COLO668 (cell line): ENCODE results near the gene VSIG10.
"Not testable (repeated sequence)": the region's sequence is repeated elsewhere in the genome, so short reads cannot be mapped to it uniquely, and the experiment has no call there.

Experiments used
- DNase-seq: peaks from one replicate; lab custom pipeline; 2025; ENCODE audit not compliant: unreplicated experiment; lab: John Stamatoyannopoulos, UW

VSIG10 gene

GRCh38 chr12:118103601-118104382 lies at the start of gene VSIG10:
VSIG10 (minus strand) TSS chr12:118104011; CDS start chr12:118103671, 340 bp downstream.
- peak; percentile 84 for DNase-seq

GRCh38 chr12:118151755-118152154 lies 47.9 kb upstream of the VSIG10 start:
- DNase-seq, result no peak

DNA sequence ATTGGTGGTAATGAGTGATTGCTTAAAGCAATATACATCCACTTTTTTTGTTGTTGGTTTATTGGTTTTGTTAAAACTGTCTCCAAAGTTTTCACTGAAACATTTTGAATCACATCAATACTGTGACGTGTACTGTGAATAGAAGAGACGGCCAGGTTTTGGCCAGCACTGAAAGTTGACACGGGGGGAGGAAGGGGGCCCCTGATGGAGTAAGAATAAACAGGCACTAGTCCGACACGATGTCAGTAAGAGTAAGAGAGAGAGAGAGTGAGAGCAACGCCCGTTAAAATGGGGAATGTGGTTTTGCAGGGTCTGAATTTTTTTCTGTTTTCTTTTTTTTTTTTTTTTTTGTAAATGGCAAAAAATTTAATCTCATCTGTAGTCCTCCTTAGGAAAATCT lies 46.8 kb upstream of the VSIG10 start:
- DNase-seq, result no peak

DNA sequence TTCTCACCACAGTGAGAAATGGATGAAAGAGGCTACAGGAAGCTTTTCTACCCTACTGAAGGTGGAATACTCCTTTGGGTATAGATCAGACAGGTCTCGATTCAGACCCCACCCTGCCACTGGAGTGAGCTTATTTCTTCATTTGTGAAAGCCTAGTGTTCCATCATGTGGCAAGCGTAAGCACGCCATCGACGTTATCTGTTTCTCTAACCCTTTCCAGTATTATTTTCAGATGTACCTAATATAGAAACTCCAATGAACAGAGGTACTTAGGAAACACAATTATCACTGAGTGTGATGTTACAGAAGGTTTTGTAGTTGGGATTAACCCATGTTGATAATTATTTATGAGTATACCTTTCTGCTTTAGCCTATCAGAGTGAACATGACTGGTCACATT lies 44.5 kb upstream of the VSIG10 start:
- DNase-seq, result no peak

- no peak for DNase-seq
Measured at GRCh38 chr12:118145798-118146156, 42.0 kb upstream of the VSIG10 start.

DNA sequence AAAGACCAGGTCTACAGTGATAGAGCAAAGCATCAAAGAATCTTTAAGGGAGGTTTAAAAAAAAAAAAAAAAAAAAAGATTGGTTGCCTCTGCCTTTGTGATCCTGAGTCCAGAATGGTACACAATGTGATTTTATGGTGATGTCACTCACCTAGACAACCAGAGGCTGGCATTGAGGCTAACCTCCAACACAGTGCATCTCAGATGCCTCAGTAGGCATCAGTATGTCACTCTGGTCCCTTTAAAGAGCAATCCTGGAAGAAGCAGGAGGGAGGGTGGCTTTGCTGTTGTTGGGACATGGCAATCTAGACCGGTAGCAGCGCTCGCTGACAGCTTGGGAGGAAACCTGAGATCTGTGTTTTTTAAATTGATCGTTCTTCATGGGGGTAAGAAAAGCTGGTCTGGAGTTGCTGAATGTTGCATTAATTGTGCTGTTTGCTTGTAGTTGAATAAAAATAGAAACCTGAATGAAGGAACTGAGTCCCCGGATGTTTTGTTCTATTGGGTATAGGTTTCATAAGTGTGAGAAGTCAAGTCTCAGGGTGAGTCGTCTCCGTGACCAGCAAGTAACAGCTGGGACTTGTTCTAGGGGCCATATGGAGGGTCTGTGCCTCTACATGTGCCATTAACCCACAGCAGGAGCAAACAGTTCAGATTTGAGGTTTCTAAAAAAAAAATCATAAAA lies 41.4 kb upstream of the VSIG10 start:
- DNase-seq, result no peak

GRCh38 chr12:118144499-118144898 lies 40.7 kb upstream of the VSIG10 start:
- DNase-seq, result no peak

DNA sequence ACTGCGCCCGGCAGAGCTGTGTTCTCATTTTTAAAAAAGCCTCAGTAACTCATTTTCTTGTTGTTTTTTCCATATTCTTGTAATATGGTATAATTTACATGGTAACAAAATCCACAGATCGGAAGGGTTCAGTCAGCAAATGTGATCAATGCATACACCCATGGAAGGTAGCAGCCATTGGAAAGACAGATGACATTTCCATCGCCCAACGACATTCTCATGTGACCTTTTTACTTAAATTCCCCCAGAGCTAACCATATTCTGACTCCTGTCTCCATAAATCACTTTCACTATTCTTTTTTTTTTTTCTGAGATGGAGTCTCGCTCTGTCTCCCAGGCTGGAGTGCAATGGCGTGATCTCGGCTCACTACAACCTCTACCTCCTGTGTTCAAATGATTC lies 37.0 kb upstream of the VSIG10 start:
- no peak for DNase-seq

DNA sequence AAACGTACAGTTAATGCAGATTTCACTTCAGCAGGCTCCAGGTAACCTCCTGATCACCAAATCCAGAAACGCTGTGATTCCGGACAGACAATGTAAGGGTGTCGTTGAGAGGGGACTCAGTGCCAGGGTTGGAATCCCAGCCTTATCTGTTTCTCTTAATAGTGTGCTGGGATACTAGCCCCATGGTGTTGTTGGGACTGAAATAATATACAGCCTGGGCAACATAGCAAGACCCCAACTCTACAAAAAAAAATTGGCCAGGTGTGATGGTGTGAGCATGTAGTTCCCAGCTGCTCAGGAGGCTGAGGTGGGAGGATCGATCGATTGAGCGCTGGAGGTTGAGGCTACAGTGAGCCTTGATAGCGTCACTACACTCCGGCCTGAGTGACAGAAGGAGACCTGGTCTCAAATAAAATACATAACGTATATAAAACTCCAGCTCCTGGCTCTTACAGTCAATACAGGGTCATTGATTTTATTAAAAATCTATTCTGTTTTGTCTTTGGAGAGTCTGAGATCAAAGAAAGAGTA lies 33.4 kb upstream of the VSIG10 start:
- no peak for DNase-seq

DNA sequence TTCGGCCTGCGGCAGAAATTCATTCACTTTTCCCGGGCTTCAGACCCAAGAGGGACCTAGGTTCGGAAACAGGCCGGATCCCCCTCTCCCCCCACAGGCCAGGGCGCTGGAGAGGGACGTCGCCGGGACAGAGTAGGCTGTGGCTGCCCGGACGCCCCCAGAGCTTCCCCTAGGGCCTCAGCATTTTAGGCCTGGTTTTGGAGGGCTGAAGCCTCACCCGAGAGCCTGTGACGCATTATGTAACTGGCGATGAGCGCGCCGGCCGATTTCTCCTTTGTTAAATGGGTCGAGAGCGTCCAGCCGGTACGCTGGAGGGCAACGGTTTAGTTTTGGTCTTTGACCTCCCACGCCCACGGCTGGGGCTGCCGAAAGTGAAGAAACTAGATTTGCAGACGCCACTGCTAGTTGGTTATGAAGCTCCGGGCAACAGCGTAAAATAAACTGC lies 32.8 kb upstream of the VSIG10 start:
- peak; percentile 42 for DNase-seq

DNA sequence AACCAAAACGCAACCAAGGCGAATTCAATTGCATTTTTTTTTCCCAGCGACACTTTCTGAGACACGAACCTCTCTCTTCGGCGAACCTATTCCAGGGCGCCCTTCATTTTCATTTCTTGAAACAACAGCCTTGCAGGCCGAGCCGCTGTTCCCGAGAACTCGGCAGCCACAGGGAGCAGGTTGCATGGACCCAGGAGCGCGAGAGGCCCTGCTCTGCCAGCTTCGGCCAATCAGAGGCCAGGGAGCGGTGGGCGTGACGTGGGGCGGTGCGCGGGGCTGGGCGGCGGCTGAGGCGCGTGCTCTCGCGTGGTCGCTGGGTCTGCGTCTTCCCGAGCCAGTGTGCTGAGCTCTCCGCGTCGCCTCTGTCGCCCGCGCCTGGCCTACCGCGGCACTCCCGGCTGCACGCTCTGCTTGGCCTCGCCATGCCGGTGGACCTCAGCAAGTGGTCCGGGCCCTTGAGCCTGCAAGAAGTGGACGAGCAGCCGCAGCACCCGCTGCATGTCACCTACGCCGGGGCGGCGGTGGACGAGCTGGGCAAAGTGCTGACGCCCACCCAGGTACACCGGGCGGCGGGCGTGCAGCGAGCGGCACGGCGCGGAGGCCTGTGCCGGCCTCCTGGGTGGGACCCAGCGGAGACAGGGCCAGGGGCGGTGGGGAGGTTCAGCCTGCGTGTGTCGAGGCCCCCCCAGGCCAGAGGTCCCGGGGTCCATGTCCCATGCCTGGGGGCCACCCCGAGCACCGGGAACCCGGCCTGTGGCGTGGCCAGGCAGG lies 32.2 kb upstream of the VSIG10 start, which contains the start of gene PEBP1:
Gene PEBP1, plus strand, starts transcription at position 337 of the 771 bp plus-strand sequence. Its CDS starts 86 bp downstream, at position 423.
- DNase-seq, result peak; percentile 96

DNA sequence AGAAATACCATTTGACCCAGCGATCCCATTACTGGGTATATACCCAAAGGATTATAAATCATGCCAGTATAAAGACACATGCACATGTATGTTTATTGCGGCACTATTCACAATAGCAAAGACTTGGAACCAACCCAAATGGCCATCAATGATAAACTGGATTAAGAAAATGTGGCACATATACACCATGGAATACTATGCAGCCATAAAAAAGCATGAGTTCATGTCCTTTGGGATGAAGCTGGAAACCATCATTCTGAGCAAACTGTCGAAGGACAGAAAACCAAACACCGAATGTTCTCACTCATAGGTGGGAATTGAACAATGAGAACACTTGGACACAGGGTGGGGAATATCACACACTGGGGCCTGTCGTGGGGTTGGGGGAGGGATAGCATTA lies 25.6 kb upstream of the VSIG10 start:
- not testable (repeated sequence) for DNase-seq

- DNase-seq, result no peak
Measured at GRCh38 chr12:118127867-118128266, 24.1 kb upstream of the VSIG10 start.

DNA sequence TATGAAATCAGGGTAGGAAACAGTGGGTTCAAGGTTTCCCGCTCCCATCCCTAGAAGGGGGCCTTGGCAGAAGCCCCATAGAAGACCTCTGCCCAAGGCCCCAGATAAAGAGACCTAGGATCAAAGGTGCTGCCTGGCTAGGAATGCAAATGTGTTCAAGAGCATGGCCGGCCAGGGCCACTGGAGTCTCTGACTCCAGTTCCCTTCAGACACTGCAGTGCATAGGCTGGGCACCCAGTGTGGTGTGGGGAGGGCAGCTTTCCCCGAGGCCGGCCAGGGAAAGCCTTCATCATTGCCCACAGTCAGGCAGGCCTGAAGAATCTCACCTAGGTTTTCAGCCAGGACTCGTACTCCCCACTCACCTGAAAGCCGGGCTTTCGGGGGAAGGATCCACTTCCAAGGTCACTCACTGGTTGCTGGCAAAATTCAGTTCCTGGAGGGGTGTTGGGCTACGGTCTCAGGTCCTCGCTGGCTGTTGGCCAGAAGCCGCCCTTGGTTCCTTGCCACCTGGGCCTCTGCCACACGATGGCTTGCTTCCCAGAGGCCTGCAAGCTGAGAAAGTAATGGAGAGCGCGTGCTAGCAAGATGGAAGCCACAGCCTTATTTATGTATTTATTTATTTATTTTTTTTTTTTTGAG lies 22.4 kb upstream of the VSIG10 start:
- DNase-seq, result no peak

DNA sequence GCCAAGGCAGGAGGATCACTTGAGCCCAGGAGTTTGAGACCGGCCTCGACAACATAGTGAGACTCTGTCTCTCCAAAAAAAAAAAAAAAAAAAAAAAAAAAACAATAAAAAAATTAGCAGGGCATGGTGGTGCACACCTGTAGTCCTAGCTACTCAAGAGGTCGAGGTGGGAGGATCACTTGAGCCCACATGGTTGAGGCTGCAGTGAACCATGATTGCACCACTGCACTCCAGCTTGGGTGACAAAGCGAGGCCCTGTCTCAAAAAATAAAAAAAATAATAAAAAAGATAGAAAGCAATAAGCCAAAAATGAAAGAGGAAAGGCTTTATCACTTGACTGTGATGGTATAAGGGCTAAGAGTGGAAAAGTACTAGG lies 21.9 kb upstream of the VSIG10 start:
- no peak for DNase-seq

DNA sequence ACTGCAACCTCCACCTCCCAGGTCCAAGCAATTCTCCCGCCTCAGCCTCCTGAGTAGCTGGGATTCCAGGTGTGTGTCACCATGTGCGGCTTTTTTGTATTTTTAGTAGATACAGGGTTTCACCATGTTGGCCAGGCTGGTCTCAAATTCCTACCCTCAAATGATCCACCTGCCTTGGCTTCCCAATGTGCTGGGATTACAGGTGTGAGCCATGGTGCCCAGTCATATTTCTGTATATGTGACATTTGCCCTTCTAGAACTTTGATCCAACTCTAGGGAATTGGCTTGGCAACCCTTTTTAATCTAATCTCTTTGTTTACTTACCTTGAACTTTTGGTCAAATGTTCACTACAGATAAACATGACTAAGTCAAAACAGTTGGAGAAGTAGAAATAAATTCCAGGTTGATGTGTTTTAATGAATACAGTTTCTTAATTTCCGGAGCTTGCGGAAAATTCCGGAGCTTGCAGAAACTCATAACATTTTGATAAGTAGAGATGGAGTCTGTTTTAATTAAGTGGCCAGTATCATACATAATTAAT lies 20.6 kb upstream of the VSIG10 start:
- no peak for DNase-seq

DNA sequence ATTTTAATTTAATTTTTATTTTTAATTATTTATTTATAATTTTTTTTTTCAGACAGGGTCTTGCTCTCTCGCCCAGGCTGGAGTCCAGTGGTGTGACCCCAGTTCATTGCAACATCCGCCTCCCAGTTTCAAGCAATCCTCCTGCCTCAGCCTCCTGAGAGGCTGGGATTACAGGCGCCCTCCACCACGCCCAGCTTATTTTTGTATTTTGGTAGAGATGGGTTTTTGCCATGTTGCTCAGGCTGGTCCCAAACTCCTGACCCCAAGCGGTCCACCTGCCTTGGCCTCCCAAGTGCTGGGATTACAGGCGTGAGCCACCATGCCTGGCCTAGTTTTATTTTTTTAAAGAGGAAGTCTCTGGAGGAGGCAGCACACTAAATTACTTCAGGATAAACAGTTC lies 18.5 kb upstream of the VSIG10 start:
- DNase-seq, result no peak

- DNase-seq, result peak; percentile 84
Measured at GRCh38 chr12:118120579-118121363, 17.0 kb upstream of the VSIG10 start.

DNA sequence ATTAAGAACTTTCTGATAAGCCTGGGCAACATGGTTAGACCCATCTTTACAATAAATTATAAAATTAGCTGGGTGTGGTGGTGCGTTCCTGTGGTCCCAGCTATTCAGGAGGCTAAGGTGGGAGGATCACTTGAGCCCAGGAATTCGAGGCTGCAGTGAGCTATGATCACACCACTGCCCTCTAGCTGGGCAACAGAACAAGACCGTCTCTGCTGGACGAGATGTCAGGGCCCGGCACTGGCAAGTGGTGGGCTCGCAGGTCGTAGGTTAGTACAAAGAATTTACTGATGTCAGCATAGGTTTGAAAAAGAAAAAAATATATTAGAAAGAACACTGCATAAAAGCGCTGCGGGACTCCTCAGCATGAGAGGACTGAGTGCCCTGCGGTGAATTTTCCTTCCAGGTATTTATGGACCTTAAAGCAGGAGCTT lies 15.7 kb upstream of the VSIG10 start:
- DNase-seq, result no peak

DNA sequence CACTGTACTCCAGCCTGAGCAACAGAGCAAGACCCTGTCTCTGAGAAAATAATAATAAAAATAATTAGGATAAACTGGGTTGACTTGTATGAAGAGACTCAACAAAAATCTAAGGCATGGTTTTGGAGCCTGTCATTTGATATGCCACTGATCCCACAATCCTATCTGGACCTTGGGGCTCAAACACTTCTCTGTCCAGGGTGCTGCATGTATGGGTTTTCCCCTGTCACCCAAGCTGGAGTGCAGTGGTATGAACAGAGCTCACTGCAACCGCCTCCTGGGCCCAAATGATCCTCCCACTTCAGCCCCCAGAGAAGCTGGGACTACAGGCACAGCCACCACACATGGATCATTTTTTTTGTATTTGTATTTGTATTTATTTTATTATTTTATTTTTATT lies 5.3 kb upstream of the VSIG10 start:
- DNase-seq, result no peak
